KG1 (cell line): ENCODE data around the gene CFAP70.

Experiments
- DNase-seq: peaks from one replicate; lab custom pipeline; 2025; lab: John Stamatoyannopoulos, UW

The CFAP70 gene

DNA sequence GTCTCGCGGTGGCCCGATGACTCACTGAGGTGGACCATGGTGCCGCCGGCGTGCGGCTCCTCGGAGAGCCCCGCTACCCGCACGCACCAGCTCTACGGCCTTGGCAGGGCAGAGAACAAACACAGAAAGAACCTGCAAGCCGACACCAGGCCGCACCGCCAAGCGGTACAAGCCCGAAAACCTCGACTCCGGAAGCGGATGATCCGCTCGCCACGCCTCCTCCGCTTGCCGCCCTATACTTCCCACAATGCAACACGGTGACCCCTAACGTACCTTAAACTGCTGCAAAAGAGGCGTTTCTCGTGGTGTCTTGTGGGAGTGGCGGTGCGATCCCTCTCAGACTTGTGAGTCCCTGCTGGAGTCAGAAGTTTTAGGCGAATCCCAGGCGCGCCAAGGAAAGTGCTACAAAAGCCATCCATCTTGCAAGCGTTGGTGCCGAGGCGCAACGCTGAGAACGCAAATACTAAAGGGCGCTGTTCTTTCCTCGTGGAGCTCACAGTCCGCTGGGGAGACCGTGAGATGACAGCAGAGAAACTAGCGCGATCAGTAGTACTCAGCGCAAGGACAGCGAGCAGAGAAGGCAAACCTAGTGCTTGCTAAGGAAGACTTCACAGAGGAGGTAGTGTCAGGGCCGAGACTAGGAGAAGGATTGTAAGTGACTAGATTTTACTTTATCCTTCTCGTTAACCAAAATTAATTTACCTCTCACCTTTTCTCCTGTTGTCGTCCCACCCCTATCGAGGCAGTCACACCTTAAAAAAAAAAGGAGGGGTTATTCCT, 106.0 kb downstream of the CFAP70 start, which contains the start of gene MRPS16:
TSS of gene MRPS16 (minus strand) at position 200 of the 780 bp plus-strand sequence. CDS start at position 38, 162 bp downstream.
- DNase-seq, result peak; percentile 94

GRCh38 chr10:73251683-73252444, 106.8 kb downstream of the CFAP70 start:
- DNase-seq, result no peak

- no peak for DNase-seq
Measured at GRCh38 chr10:73248259-73248724, 110.4 kb downstream of the CFAP70 start.

DNA sequence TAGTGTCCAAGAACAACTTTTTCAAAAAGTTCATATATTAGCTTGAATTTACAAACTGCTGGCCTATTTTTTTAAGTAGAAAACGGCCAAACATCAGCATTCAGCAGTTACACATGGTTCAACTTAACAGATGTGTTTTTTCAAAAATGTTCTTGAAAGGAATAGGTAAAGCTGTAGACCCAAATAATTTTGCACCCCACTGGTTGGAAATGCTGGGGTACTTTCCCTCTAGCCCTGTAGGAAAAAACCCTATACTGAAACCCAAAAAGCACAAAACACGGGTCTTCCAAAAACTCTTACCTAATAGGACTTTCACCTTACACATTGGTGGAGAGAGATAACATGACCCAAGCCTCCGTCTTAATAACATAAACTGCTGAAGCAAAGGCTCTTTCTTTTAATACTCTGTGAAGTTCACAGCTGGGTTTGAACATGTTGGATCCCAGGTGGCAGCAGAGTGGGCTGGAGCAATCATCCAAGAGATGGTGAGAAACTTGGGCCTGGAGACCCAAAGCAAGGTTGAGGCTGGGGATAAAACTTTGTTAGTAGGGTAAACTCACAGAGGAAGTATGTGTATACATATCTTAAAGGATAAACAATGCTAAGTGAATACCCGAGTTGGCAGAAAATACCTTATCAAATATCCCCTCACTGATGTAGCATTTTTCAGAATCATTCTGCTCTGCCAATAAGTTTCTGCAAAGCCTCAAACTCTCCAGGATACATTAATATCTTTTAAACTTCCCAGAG, 111.0 kb downstream of the CFAP70 start:
- no peak for DNase-seq

- DNase-seq, result peak; percentile 91
Measured at GRCh38 chr10:73246646-73247508, 111.8 kb downstream of the CFAP70 start, which contains the start of gene DNAJC9. Gene DNAJC9, minus strand, starts transcription at chr10:73247255. Its CDS starts 66 bp downstream, at chr10:73247189.

- no peak for DNase-seq
Measured at GRCh38 chr10:73246322-73246645, 112.4 kb downstream of the CFAP70 start.

DNA sequence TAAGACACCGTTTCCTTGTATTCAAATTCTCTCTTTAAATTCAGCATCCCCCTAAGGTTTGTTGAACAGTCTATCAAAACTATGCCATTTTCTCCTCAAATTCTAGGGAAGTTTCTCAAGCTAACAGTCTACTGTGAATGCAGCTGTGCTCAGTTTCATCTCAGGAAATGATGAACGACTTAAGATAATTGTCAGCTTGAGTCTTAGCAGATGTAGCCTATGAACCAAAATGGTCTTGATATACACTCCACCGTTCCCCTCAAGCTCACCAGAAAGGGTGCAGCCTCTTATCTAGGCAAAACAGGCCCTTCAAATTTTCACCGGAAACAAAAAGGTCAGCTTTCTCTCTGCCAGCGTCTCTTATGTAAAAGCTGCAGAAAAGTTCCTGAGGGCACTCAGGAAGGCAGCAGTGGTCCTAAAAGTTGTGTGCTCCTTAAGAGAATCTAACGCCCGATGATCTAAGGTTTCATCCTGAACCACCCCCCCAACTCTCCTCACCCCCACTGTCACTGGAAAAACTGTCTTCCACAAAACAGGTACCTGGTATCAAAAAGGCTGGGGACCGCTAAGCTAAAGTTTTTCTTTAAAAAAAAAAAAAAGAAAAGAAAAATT, 113.7 kb downstream of the CFAP70 start:
- no peak for DNase-seq

- DNase-seq, result no peak
Measured at GRCh38 chr10:73239908-73240307, 118.8 kb downstream of the CFAP70 start.

DNA sequence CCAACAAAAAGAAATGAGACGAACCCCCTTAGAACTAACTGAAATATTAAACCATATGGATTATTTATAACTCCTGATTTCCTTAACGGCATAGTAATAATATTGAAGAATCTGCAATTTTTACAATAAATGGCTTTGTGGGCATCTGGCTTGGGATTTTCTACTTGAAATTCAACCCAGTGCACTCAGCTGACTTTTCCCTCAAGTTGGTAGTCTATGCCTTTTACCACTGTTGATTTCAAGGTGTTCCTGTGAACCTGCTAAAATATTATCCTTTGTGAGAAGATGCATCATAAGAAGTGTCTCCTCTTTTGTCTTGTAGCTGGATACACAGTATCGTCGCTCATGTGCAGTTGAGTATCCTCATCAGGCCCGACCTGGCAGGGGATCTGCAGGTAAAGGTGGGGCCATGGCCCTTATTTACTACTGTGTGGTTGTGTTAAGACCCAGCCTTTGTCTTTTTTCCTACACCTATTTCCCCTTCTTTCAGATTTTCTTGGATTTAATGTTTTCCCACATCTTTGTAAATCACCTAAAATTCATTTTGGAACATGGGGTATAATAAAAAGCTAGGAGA, 119.6 kb downstream of the CFAP70 start:
- no peak for DNase-seq

- DNase-seq, result no peak
Measured at GRCh38 chr10:73234695-73235094, 124.0 kb downstream of the CFAP70 start.

DNA sequence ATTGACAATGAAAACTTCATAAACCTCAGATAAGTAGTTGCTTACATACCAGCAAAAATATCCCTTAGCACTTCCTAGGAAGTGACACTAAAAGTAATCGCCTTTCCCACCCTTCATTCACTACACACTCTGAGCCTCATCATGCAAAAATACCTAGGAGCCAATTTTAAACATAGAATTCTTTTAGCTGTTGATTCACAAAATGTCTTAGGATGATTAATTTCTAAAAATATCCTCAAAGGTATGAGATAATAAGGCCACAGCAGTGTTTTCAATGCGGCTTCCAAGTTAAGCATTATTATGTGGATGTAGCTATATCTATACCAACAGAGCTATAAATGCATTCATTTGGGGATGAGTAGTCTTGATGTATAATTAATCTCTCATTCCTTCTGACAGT, 124.8 kb downstream of the CFAP70 start:
- DNase-seq, result no peak

DNA sequence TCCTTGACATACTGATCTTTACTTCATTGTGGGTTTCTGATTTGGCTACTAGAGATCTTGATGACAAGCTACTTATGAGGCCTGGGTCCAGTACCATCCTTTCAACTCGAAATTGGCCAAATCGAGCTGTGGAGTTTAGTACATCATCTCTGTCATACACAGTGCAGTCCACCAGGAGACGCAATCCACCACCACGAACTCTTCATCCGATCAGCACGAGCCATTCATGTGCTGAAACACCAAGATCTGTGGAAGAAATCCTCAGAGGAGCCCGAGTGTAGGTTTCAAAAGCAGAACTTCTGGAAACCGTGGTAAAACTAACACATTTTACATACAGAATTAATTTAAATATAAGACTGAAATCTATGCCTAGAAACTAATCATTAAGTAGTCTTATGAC, 125.8 kb downstream of the CFAP70 start:
- DNase-seq, result no peak

- DNase-seq, result peak; percentile 11
Measured at GRCh38 chr10:73229567-73229966, 129.1 kb downstream of the CFAP70 start.

GRCh38 chr10:73228247-73228646, 130.4 kb downstream of the CFAP70 start:
- DNase-seq, result no peak

DNA sequence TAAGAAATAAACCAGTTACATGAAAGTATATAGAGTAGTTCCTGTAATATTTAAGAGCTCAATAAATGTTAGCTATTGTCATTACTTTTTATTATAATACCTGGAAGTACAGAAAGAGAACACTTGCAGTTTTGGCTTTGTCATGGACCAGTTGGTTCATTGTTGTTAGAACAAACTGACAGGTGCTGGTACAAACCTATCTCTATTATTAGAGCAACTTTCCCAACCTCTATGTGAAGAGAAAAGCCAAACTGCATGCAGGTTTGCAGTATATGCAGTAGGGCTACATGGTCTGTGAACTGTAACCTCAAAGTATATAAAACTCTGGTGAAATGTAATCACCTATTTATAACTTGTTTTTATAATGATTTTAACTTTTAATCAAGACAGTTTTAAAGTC, 132.0 kb downstream of the CFAP70 start:
- DNase-seq, result no peak

GRCh38 chr10:73225518-73225917, 133.1 kb downstream of the CFAP70 start:
- DNase-seq, result no peak

- no peak for DNase-seq
Measured at GRCh38 chr10:73220989-73221388, 137.7 kb downstream of the CFAP70 start.

- DNase-seq, result no peak
Measured at GRCh38 chr10:73219384-73219783, 139.3 kb downstream of the CFAP70 start.

DNA sequence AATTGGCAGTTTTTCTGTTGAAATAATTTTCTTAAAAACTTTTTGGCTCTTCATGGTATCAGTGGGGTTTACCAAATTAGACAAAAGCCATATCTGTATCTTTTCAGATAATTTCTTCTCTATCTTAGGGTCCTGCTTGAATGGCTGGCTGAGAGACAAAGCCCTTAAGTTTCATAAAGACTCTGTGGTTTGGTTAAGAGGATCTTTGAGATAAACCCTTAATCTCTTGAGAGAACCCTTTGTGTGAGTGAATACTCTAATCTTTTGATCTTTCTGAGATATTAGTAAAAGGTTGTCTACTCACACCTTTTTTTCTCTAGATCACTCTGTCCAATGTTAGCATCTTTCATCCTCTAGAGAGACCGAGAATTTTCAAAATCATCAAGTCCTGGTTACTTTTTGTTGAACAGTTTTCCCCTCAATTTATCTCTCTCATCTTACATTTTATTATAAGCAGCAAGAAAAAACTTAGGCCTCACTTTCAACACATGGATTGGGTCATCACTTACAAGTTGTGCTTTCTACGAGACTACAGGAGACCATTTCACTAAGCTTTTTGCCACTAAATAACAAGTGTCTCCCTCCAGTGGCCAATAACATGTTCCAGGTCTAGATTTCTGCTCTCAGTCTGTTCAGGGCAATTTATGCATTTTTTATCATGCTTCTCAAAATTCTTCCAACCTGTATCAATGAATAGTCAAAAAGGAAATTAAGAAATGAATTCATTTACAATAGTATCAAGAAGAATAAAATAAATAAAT, 140.1 kb downstream of the CFAP70 start:
- DNase-seq, result peak; percentile 8

GRCh38 chr10:73217628-73218027, 141.0 kb downstream of the CFAP70 start:
- DNase-seq, result no peak
